Epithelial cell of proximal tubule (primary cell): ENCODE measurements around the gene ABCB10. TPM values are rescaled to one million over a fixed set of nuclear protein-coding genes. Genes with fewer than 3 reads are reported as not detected.

Experiments used
- DNase-seq: peaks from one replicate; pipeline ENCODE4 v3.0.0-alpha.2; 2011; ENCODE audit warnings: low read depth
- H3K4me3 ChIP-seq: 2 replicates; pipeline ENCODE4 v1.5.1; 2011; ENCODE audit warnings: low read depth, mild to moderate bottlenecking, low read length
- CTCF ChIP-seq: conservative IDR thresholded peaks from 2 replicates; pipeline ENCODE4 v1.5.1; 2012; ENCODE audit warnings: low read depth, mild to moderate bottlenecking, low read length
- total RNA-seq: library from RNA; depleted of rRNA; stranded (reverse); fragments of >200 nt; gene quantifications from 2 replicates; pipeline ENCODE4 v1.2.3, GENCODE V29; 2015

The ABCB10 gene
- 15.4 and 24.9 TPM in 2 replicates for total RNA-seq

DNA sequence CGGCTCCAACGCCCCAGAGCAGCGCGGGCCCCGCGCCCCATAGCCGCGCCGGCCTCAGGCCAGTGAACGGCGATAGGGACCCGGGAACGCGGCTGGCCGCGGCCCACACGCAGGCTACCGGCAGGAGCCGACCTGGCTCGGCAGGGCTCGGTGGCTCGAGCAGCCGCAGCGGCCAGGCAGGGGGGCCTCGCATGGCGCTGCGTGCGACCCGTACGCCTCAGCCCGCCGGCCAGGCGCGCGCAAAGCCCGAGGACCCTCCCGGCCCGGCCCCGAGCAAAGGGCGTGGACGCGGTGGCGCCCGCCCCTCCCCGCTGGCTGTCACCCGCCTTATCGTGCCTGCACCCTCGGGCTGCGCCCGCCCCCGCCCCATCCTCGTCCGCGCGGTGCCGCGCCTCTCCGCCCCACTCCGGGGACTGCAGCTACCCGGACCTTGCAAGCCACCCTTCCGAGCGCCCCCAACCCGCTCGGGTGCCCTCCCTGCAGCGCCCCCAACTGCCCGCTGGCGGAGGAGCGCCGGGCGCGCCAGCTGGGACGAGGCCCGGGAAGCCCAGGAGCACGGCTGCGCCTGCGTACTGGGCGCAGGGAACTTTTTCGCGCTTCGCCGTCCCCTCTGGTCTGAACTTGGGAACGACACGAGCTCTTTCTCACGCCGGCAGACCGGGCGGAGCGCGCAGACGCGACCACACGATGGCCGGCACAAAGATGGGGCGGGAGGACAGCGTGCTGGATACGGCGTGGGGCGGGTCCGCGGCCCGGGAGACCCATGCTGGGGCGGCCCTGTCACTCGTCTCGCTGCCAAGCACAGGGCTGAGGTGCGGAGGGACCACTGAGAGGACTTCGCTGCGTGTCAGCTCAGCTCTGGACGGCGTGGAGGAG is at the start of gene ABCB10:
TSS of gene ABCB10 (minus strand) at position 248 of the 876 bp plus-strand sequence. CDS start at position 193, 55 bp downstream.
- peak; percentile 61 for DNase-seq
- H3K4me3 ChIP-seq, result peak within 1 kb of the TSS; percentile 84
- peak; percentile 75 for TF ChIP-seq CTCF

DNA sequence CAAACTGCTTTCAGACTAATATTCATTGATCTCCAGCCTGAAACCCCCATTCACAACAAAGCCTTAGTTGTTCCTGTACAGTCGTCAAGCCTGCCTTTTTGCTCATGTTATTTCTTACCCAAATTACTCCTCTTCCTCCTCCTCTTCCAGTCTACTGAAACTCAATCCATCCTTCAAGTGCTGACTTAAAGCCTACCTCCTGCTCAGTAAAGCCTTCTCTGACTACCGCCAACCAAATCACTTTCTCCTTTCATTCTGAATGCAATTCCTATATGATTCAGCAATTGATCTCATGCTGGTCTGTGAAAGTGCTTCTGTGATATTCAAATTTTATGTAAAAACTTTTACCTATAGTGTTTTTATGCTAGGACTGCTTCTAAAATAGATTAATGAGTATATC is 48.9 kb upstream of the ABCB10 start:
- no peak for DNase-seq
- TF ChIP-seq CTCF, result no peak
- H3K4me3 ChIP-seq, result no peak overlapping the region

- no peak overlapping the region for H3K4me3 ChIP-seq
- no peak for DNase-seq
- no peak for TF ChIP-seq CTCF
Observed at GRCh38 chr1:229603371-229604005, 45.0 kb upstream of the ABCB10 start.

DNA sequence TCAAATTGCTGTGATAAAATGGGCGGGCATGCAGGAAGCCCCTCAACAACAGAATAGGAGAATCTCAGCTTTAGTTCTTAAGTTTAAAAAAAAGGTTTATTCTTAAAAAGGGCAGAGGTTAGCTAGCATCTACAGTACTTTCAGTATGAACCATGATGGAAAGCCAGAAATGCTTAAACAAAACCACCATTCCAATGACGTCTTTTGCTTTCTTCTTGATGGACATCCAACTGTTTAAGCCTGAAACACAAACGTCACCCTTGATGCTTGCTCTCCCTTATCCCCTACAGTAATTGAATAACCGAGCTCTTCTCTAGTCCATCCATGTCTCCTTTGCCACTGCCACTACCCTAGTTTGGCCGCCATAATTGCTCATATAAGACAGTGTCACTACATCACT is 41.7 kb upstream of the ABCB10 start:
- DNase-seq, result no peak
- no peak overlapping the region for H3K4me3 ChIP-seq
- no peak for TF ChIP-seq CTCF

DNA sequence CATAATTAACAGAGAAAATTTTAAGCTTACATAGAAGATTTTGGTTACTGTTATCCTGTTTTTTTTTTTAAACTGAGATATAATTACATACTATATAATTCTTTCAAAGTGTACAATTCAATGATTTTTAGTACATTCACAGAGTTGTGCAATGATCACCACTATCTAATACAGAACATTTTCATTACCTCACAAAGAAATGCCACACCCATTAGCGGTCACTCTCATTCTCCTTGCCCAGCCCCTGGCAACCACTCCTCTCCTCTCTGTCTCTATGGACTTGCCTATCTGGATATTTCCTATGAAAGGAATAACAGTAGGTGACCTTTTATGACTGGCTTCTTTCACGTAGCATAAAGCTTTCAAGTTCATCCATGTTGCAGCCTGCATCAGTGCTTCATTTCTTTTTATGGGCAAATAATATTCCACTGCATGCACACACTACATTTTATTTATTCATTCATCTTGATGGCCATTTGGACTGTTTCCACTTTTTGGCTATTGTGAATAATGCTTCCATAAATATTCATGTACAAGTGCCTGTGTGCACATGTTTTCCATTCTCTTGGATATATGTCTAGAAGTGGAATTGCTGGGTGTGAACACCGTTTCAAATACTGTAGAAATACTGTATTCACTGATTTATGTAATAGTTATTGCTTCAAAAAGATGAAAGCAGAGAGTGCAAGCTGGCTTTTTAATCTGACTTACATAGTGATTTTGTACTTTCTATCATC is 40.9 kb upstream of the ABCB10 start:
- no peak for TF ChIP-seq CTCF
- DNase-seq, result no peak
- no peak overlapping the region for H3K4me3 ChIP-seq

DNA sequence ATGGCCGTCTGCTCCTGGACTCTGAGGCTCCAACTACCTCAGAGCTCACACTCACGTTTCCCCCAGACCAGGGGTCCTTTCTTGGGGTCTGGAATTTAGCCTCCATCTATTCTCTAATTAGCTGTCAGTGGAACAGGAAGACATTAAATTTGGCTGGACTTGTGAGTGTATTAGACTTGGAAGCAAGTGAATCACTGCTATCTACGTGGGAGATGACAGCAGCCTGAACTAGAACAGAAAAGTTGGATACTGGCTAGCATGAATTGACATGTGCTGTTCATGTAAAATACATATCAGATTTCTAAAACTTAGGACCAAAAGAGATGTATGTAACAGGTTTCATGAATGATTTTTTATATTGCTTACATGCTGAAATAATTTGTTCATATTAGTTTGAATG is 39.4 kb upstream of the ABCB10 start:
- DNase-seq, result no peak
- H3K4me3 ChIP-seq, result no peak overlapping the region
- TF ChIP-seq CTCF, result no peak
